ENCODE measurements around the gene EFNA2.

The EFNA2 gene

GRCh38 chr19:1283207-1283916 is 2.3 kb upstream of the EFNA2 start:
- no peak for DNase-seq (ENCODE audit: low read depth in 3 of 3, low spot score in 1 of 3)

- DNase-seq (ENCODE audit: low read depth in 3 of 3, low spot score in 1 of 3): no peak
Measured at GRCh38 chr19:1283917-1284292, 1.8 kb upstream of the EFNA2 start.

GRCh38 chr19:1284293-1284978 is 1.2 kb upstream of the EFNA2 start:
- DNase-seq (ENCODE audit: low read depth in 3 of 3, low spot score in 1 of 3): no peak

GRCh38 chr19:1284979-1285736 is 515 bp upstream of the EFNA2 start:
- no peak for DNase-seq (ENCODE audit: low read depth in 3 of 3, low spot score in 1 of 3)

- no peak for DNase-seq (ENCODE audit: low read depth in 3 of 3, low spot score in 1 of 3)
Measured at GRCh38 chr19:1286487-1287353, 1.0 kb downstream of the EFNA2 start.

GRCh38 chr19:1287354-1288225 is 1.9 kb downstream of the EFNA2 start:
- no peak for DNase-seq (ENCODE audit: low read depth in 3 of 3, low spot score in 1 of 3)

GRCh38 chr19:1288226-1288612 is 2.5 kb downstream of the EFNA2 start:
- no peak for DNase-seq (ENCODE audit: low read depth in 3 of 3, low spot score in 1 of 3)

GRCh38 chr19:1288833-1289685 is 3.4 kb downstream of the EFNA2 start:
- DNase-seq (ENCODE audit: low read depth in 3 of 3, low spot score in 1 of 3): no peak

GRCh38 chr19:1289686-1290025 is 4.0 kb downstream of the EFNA2 start:
- no peak for DNase-seq (ENCODE audit: low read depth in 3 of 3, low spot score in 1 of 3)

GRCh38 chr19:1290196-1290702 is 4.6 kb downstream of the EFNA2 start:
- no peak for DNase-seq (ENCODE audit: low read depth in 3 of 3, low spot score in 1 of 3)

GRCh38 chr19:1290703-1291651 is 5.3 kb downstream of the EFNA2 start:
- DNase-seq (ENCODE audit: low read depth in 3 of 3, low spot score in 1 of 3): no peak

GRCh38 chr19:1291761-1292418 is 6.2 kb downstream of the EFNA2 start:
- no peak for DNase-seq (ENCODE audit: low read depth in 3 of 3, low spot score in 1 of 3)

GRCh38 chr19:1292419-1293151 is 6.9 kb downstream of the EFNA2 start:
- no peak for DNase-seq (ENCODE audit: low read depth in 3 of 3, low spot score in 1 of 3)

- no peak for DNase-seq (ENCODE audit: low read depth in 3 of 3, low spot score in 1 of 3)
Measured at GRCh38 chr19:1293782-1294604, 8.3 kb downstream of the EFNA2 start.

- DNase-seq (ENCODE audit: low read depth in 3 of 3, low spot score in 1 of 3): no peak
Measured at GRCh38 chr19:1294688-1295087, 9.0 kb downstream of the EFNA2 start.

All from stimulated activated CD4-positive, alpha-beta T cell treated with anti-CD3 and anti-CD28 coated beads, TNF-alpha, amount 100 ng/mL, for 1 hour (primary cell).